ENCODE results near the gene AK2.

The AK2 gene

GRCh38 chr1:32969566-32969965 is 67.1 kb downstream of the AK2 start:
- DNase-seq, result peak; percentile 20

GRCh38 chr1:32967888-32968568 is 68.7 kb downstream of the AK2 start:
- DNase-seq, result no peak

GRCh38 chr1:32966900-32967299 is 69.8 kb downstream of the AK2 start:
- peak; percentile 65 for DNase-seq

GRCh38 chr1:32965251-32965747 is 71.4 kb downstream of the AK2 start:
- no peak for DNase-seq

- peak; percentile 95 for DNase-seq
Observed at GRCh38 chr1:32964461-32965250, 72.0 kb downstream of the AK2 start, which contains the start of gene RNF19B. Gene RNF19B, minus strand, starts transcription at chr1:32964809. Its CDS starts 124 bp downstream, at chr1:32964685.

- DNase-seq, result peak; percentile 68
Observed at GRCh38 chr1:32963746-32964460, 72.8 kb downstream of the AK2 start.

- peak; percentile 43 for DNase-seq
Observed at GRCh38 chr1:32962248-32962896, 74.3 kb downstream of the AK2 start.

- DNase-seq, result no peak
Observed at GRCh38 chr1:32960819-32961355, 75.8 kb downstream of the AK2 start.

- DNase-seq, result no peak
Observed at GRCh38 chr1:32960342-32960741, 76.3 kb downstream of the AK2 start.

GRCh38 chr1:32958827-32959226 is 77.9 kb downstream of the AK2 start:
- no peak for DNase-seq
